SU-DHL-6 (cell line): ENCODE data around the gene BASP1.
A peak's percentile ranks its signal among the peaks of the same experiment; 100 is the strongest.

Source experiments
- H2AFZ ChIP-seq: fragments of 200-600 bp; sonication (generic); 2 replicates; pipeline ENCODE4 v1.6.1; 2014; ENCODE audit warnings: low read depth, mild to moderate bottlenecking, moderate library complexity, mixed read lengths, antibody characterized with exemption, low read length; ENCODE audit not compliant: severe bottlenecking
- H3F3A ChIP-seq: fragments of 200-600 bp; shearing (Covaris generic); 2 replicates; pipeline ENCODE4 v1.6.0; 2016; ENCODE audit warnings: antibody characterized with exemption, mild to moderate bottlenecking; ENCODE audit not compliant: insufficient read depth
- H3K27ac ChIP-seq: fragments of 200-600 bp; sonication (generic); 2 replicates; pipeline ENCODE4 v1.5.1; 2016; ENCODE audit warnings: low read depth, mild to moderate bottlenecking, low read length, moderate library complexity, mixed read lengths
- H3K27me3 ChIP-seq: fragments of 200-600 bp; sonication (generic), shearing (Covaris generic); 2 replicates; pipeline ENCODE4 v1.6.0; 2014; ENCODE audit warnings: mild to moderate bottlenecking, low read length
- H3K36me3 ChIP-seq: fragments of 200-600 bp; sonication (generic); 2 replicates; pipeline ENCODE4 v1.6.1; 2014; ENCODE audit warnings: mild to moderate bottlenecking, low read length, mixed read lengths
- H3K4me2 ChIP-seq: fragments of 300-600, 200-600 bp; shearing (Covaris generic), sonication (generic); 2 replicates; pipeline ENCODE4 v1.6.0; 2014; ENCODE audit warnings: low read length, low read depth, mild to moderate bottlenecking; ENCODE audit not compliant: poor library complexity, severe bottlenecking
- H3K4me3 ChIP-seq: fragments of 200-600 bp; sonication (generic); 2 replicates; pipeline ENCODE4 v1.5.1; 2014; ENCODE audit warnings: antibody characterized with exemption, low read length, mild to moderate bottlenecking, mixed read lengths; ENCODE audit not compliant: insufficient read depth, poor library complexity, severe bottlenecking
- H3K79me2 ChIP-seq: fragments of 200-600 bp; sonication (generic); 2 replicates; pipeline ENCODE4 v1.6.1; 2014; ENCODE audit warnings: mild to moderate bottlenecking, low read length, moderate library complexity; ENCODE audit not compliant: insufficient read depth
- H3K9ac ChIP-seq: fragments of 200-600 bp; sonication (generic); 2 replicates; pipeline ENCODE4 v1.7.0; 2014; ENCODE audit warnings: mild to moderate bottlenecking, low read length
- H3K9me2 ChIP-seq: fragments of 200-600 bp; sonication (generic); replicated peaks from 2 replicates; pipeline ENCODE4 v1.6.1; 2014; ENCODE audit warnings: low read length; ENCODE audit not compliant: insufficient read depth
- H3K9me3 ChIP-seq: fragments of 200-600 bp; sonication (generic); 2 replicates; pipeline ENCODE4 v1.6.1; 2014; ENCODE audit warnings: low read length, mixed read lengths; ENCODE audit not compliant: insufficient read depth
- H4K20me1 ChIP-seq: fragments of 200-600 bp; sonication (generic); 2 replicates; pipeline ENCODE4 v1.6.1; 2014; ENCODE audit warnings: low read depth, mild to moderate bottlenecking, antibody characterized with exemption, low read length, moderate library complexity, mixed read lengths
- CTCF ChIP-seq: fragments of 200-600 bp; sonication (generic); IDR thresholded peaks from one replicate; pipeline ENCODE4 v1.5.1; 2017; ENCODE audit warnings: antibody characterized with exemption, mild to moderate bottlenecking, low read length, moderate library complexity; ENCODE audit not compliant: insufficient read depth, poor library complexity, severe bottlenecking
- EZH2phosphoT487 ChIP-seq: fragments of 200-600 bp; sonication (generic), shearing (Covaris generic); conservative IDR thresholded peaks from 2 replicates; pipeline ENCODE4 v1.6.1; 2018; ENCODE audit warnings: mild to moderate bottlenecking, antibody characterized with exemption, low read length, moderate library complexity, mixed read lengths

BASP1 gene

GRCh38 chr5:17275289-17276158 is 58.1 kb downstream of the BASP1 start:
- Histone ChIP-seq H3K4me3 (no peak overlapping the region), H3K27me3 (no peaks in the 10 kb centered on the region), H3K79me2 (peaks cover 62% of the 10 kb centered on the region), H3K36me3 (peaks cover 15% of the 10 kb centered on the region; the same call in 1 of the 2 replicates), H3F3A (peaks cover 93% of the 10 kb centered on the region), H3K9ac (peak overlapping the region; percentile 43; the same call in 1 of the 2 replicates), H4K20me1 (no peaks in the 10 kb centered on the region), H3K27ac (peak overlapping the region; percentile 100), H3K4me2 (peak overlapping the region; percentile 86), H2AFZ (no peak overlapping the region), H3K9me3 (no peaks in the 10 kb centered on the region), H3K9me2 (no peaks in the 10 kb centered on the region)
- no peak for TF ChIP-seq CTCF
- TF ChIP-seq EZH2phosphoT487: no peak

- Histone ChIP-seq H2AFZ (no peak overlapping the region), H3K9me2 (no peaks in the 10 kb centered on the region), H3K27me3 (no peaks in the 10 kb centered on the region), H3K36me3 (peaks cover 12% of the 10 kb centered on the region; the same call in 1 of the 2 replicates), H3K4me3 (no peak overlapping the region), H3F3A (peaks cover 94% of the 10 kb centered on the region), H3K9me3 (no peaks in the 10 kb centered on the region), H3K79me2 (peaks cover 53% of the 10 kb centered on the region), H3K9ac (peak overlapping the region; percentile 43), H3K27ac (peak overlapping the region; percentile 100), H3K4me2 (peak overlapping the region; percentile 86), H4K20me1 (no peaks in the 10 kb centered on the region)
- TF ChIP-seq EZH2phosphoT487 (no peak), CTCF (no peak)
Observed at GRCh38 chr5:17276445-17276844, 59.0 kb downstream of the BASP1 start.

- Histone ChIP-seq H3K79me2 (peaks cover 39% of the 10 kb centered on the region), H2AFZ (no peak overlapping the region), H3K9ac (peak overlapping the region; percentile 43), H4K20me1 (no peaks in the 10 kb centered on the region), H3K9me3 (no peaks in the 10 kb centered on the region), H3K4me3 (peak overlapping the region; percentile 37), H3K27me3 (no peaks in the 10 kb centered on the region), H3K4me2 (peak overlapping the region; percentile 86), H3K9me2 (no peaks in the 10 kb centered on the region), H3F3A (peaks cover 94% of the 10 kb centered on the region), H3K27ac (peak overlapping the region; percentile 100), H3K36me3 (peaks cover 12% of the 10 kb centered on the region; the same call in 1 of the 2 replicates)
- TF ChIP-seq EZH2phosphoT487 (no peak), CTCF (no peak)
Observed at GRCh38 chr5:17277907-17278306, 60.5 kb downstream of the BASP1 start.
